ENCODE measurements around the gene YIPF3.

DNA sequence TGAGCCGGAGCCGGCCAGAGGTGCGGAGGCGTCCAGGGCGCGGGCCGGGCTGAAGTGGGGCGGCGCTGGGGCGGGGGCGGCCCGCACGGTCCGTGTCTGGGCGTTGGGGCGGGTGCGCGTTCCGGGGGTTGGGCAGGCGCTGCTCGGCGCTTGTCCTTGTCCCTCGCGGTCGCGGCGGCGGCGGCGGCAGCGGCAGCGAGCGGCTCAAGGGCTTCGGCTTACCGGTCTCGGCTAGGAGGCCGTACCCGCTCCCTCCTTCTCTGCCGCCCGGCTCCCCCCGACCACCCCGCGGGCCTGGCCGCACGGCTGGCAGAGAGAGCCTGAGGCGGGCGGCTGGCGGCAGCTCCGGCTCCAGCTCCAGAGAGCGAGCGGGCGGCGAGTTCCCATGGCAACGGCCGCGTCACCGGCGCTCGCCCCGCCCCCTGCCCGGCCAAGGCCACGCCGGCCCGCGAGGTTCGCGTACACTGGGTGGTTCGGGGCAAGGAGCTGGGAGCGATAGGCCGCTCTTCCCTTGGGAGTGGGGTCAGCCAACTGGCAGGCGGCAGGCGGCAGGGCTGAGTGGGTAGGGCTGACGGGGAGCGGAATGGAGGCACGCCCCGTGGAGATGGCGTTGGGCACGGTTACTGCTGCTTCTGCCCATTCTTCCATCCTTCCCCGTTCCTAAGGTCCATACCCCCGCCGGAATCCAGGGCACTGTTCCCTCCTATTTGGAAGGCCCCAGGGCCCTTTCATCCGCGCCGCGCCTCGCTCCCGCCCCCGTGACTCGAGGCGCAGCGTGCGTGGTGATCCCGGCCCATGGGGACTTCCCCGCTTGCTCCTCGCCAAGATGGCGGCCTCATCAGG lies 6.5 kb downstream of the YIPF3 start, which contains the start of gene LRRC73:
- TF ChIP-seq USF1 (CRISPR knock-in tag; IDR thresholded peaks at IDR 0.05) (no peak), CTCF (IDR thresholded peaks at IDR 0.05) (no peak)

All from WTC11 (cell line).